ENCODE data around the gene STRADB. TPM values are rescaled to one million over a fixed set of nuclear protein-coding genes. Genes with fewer than 3 reads are reported as not detected.
"Not testable (repeated sequence)": the region's sequence is repeated elsewhere in the genome, so short reads cannot be mapped to it uniquely, and the experiment has no call there.

Gene STRADB
- total RNA-seq, 1 donor from 2014 or later, result 23.3 TPM

- H3K36me3 Mint-ChIP-seq (ENCODE audit: low read depth), result peaks cover 22% of the 10 kb centered on the region
- POLR2A ChIA-PET, result interaction anchor here (0.7 kb wide), 1 partner anchor 32 kb away, joined by 3 read pairs; no protein-coding TSS in a partner anchor
- H3K27me3 Mint-ChIP-seq, result no peaks in the 10 kb centered on the region
- intact Hi-C loops (cut with micrococcal nuclease), result no loop called here
- H3K27ac Mint-ChIP-seq, result peak overlapping the region; percentile 75
- DNase-seq (no peak), ATAC-seq (ENCODE audit: low read depth) (no peak)
- CTCF ChIA-PET, result no interaction called here
- H3K9me3 Mint-ChIP-seq, result no peaks in the 10 kb centered on the region
- H3K4me3 Mint-ChIP-seq, result no peak overlapping the region
- TF ChIP-seq CTCF (IDR thresholded peaks at IDR 0.05), result no peak
- H3K4me1 Mint-ChIP-seq, result peaks cover 54% of the 10 kb centered on the region
These were observed 32.4 kb upstream of the STRADB start for GRCh38 chr2:201419057-201419635.

- DNase-seq (no peak), ATAC-seq (ENCODE audit: low read depth) (no peak)
- Mint-ChIP-seq H3K27ac (peak overlapping the region; percentile 72), H3K4me3 (no peak overlapping the region), H3K4me1 (peaks cover 55% of the 10 kb centered on the region), H3K9me3 (no peaks in the 10 kb centered on the region), H3K27me3 (no peaks in the 10 kb centered on the region), H3K36me3 (ENCODE audit: low read depth) (peaks cover 22% of the 10 kb centered on the region)
- TF ChIP-seq CTCF (IDR thresholded peaks at IDR 0.05), result no peak
- intact Hi-C loops (cut with micrococcal nuclease), result no loop called here
- ChIA-PET CTCF (no interaction called here), POLR2A (no interaction called here)
These were observed 31.6 kb upstream of the STRADB start for GRCh38 chr2:201419986-201420385.

GRCh38 chr2:201420442-201421113, 31.0 kb upstream of the STRADB start:
- peaks cover 22% of the 10 kb centered on the region for H3K36me3 Mint-ChIP-seq (ENCODE audit: low read depth)
- DNase-seq (no peak), ATAC-seq (ENCODE audit: low read depth) (no peak)
- H3K4me3 Mint-ChIP-seq, result no peak overlapping the region
- no peak for TF ChIP-seq CTCF (IDR thresholded peaks at IDR 0.05)
- no peaks in the 10 kb centered on the region for H3K9me3 Mint-ChIP-seq
- no peaks in the 10 kb centered on the region for H3K27me3 Mint-ChIP-seq
- peaks cover 58% of the 10 kb centered on the region for H3K4me1 Mint-ChIP-seq
- ChIA-PET CTCF (no interaction called here), POLR2A (no interaction called here)
- peak overlapping the region; percentile 72 for H3K27ac Mint-ChIP-seq
- intact Hi-C loops (cut with micrococcal nuclease), result no loop called here

- intact Hi-C loops (cut with micrococcal nuclease), result no loop called here
- DNase-seq (no peak), ATAC-seq (ENCODE audit: low read depth) (no peak)
- Mint-ChIP-seq H3K36me3 (ENCODE audit: low read depth) (peaks cover 5% of the 10 kb centered on the region), H3K9me3 (no peaks in the 10 kb centered on the region), H3K4me1 (peaks cover 41% of the 10 kb centered on the region), H3K27me3 (no peaks in the 10 kb centered on the region), H3K27ac (no peak overlapping the region), H3K4me3 (no peak overlapping the region)
- TF ChIP-seq CTCF (IDR thresholded peaks at IDR 0.05), result no peak
- ChIA-PET POLR2A (no interaction called here), CTCF (no interaction called here)
These were observed 25.6 kb upstream of the STRADB start for GRCh38 chr2:201425952-201426351.

GRCh38 chr2:201428366-201428765, 23.2 kb upstream of the STRADB start:
- H3K4me3 Mint-ChIP-seq; DNase-seq; H3K9me3 Mint-ChIP-seq; CTCF ChIA-PET; ATAC-seq (ENCODE audit: low read depth); intact Hi-C loops (cut with micrococcal nuclease); H3K27me3 Mint-ChIP-seq; H3K27ac Mint-ChIP-seq; POLR2A ChIA-PET: not testable (repeated sequence)
- H3K36me3 Mint-ChIP-seq (ENCODE audit: low read depth), result peaks cover 11% of the 10 kb centered on the region
- peaks cover 40% of the 10 kb centered on the region for H3K4me1 Mint-ChIP-seq

GRCh38 chr2:201429835-201430234, 21.7 kb upstream of the STRADB start:
- H3K27ac Mint-ChIP-seq; ATAC-seq (ENCODE audit: low read depth); intact Hi-C loops (cut with micrococcal nuclease); H3K27me3 Mint-ChIP-seq; DNase-seq; H3K9me3 Mint-ChIP-seq; POLR2A ChIA-PET; H3K4me3 Mint-ChIP-seq; CTCF ChIA-PET: not testable (repeated sequence)
- Mint-ChIP-seq H3K4me1 (peaks cover 44% of the 10 kb centered on the region), H3K36me3 (ENCODE audit: low read depth) (peaks cover 13% of the 10 kb centered on the region)

GRCh38 chr2:201430322-201430721, 21.2 kb upstream of the STRADB start:
- H3K27ac Mint-ChIP-seq; H3K9me3 Mint-ChIP-seq; POLR2A ChIA-PET; intact Hi-C loops (cut with micrococcal nuclease); ATAC-seq (ENCODE audit: low read depth); H3K27me3 Mint-ChIP-seq; DNase-seq; H3K4me3 Mint-ChIP-seq; CTCF ChIA-PET: not testable (repeated sequence)
- H3K4me1 Mint-ChIP-seq, result peaks cover 44% of the 10 kb centered on the region
- peaks cover 13% of the 10 kb centered on the region for H3K36me3 Mint-ChIP-seq (ENCODE audit: low read depth)

Data from activated B cell treated with CpG ODN at 0.5 μM for 24 hours (primary cell).